ENCODE data around the gene SP4. TPM values are rescaled to one million over a fixed set of nuclear protein-coding genes. Genes with fewer than 3 reads are reported as not detected.

SP4 gene
- total and polyA plus RNA-seq, 2 of the 4 experiments (the other 2 are of a cell fraction): 0.97 to 5.9 TPM

- WGBS, 2 experiments (ENCODE audit: extremely low coverage in 2 of 2, insufficient read length in 1 of 2): no CpG with 5 or more reads among the region's 4 CpGs
- ChIA-PET POLR2A (ENCODE audit: unreplicated experiment) (no interaction called here), CTCF (no interaction called here)
- H3K9me3 ChIP-seq (ENCODE audit: control insufficient read depth, insufficient read depth, low read length): no peaks in the 10 kb centered on the region
- no peak overlapping the region for H4K8ac ChIP-seq (ENCODE audit: low read depth in 2 of 2, low read length in 2 of 2)
- no peak overlapping the region for H3K9ac ChIP-seq (ENCODE audit: low read depth, low read length)
- no peak overlapping the region for H2BK5ac ChIP-seq (ENCODE audit: low read depth, low read length, poor library complexity, severe bottlenecking)
- H3K27ac ChIP-seq (ENCODE audit: insufficient read depth, low read length): no peak overlapping the region
- H2BK120ac ChIP-seq (ENCODE audit: low read depth, low read length): no peak overlapping the region
- dilution Hi-C loops (cut with HindIII; ENCODE audit: low sequenced_read_pairs, unreplicated experiment) (no loop called here), in situ Hi-C loops (cut with MboI; ENCODE audit: low sequenced_read_pairs) (no loop called here), intact Hi-C loops (cut with micrococcal nuclease) (no loop called here)
- no peak overlapping the region for H3K23ac ChIP-seq (ENCODE audit: low read depth, low read length)
- H3K79me1 ChIP-seq (ENCODE audit: low read depth in 1 of 2, low read length in 2 of 2): no peaks in the 10 kb centered on the region
- no peaks in the 10 kb centered on the region for H3K36me3 ChIP-seq (ENCODE audit: control insufficient read depth, insufficient read depth, low read length)
- H3K4ac ChIP-seq (ENCODE audit: low read depth, low read length): no peak overlapping the region
- H4K5ac ChIP-seq (ENCODE audit: low read depth, low read length): no peak overlapping the region
- DNase-seq (no peak), ATAC-seq (ENCODE audit: low read depth) (no peak)
- no peak overlapping the region for H2AK9ac ChIP-seq (replicated peaks; ENCODE audit: low read depth, low read length, poor library complexity)
- no peak overlapping the region for H3K4me2 ChIP-seq (ENCODE audit: low read depth, low read length)
- no peaks in the 10 kb centered on the region for H3K27me3 ChIP-seq (ENCODE audit: control insufficient read depth, insufficient read depth, low read length)
- H4K91ac ChIP-seq (ENCODE audit: insufficient read depth, low read depth, low read length): no peak overlapping the region
- H4K20me1 ChIP-seq (ENCODE audit: insufficient read depth, low read length): no peaks in the 10 kb centered on the region
- TF ChIP-seq CHD1 (IDR thresholded peaks at IDR 0.05; ENCODE audit: low read depth, low read length) (no peak), RCOR1 (IDR thresholded peaks at IDR 0.05; ENCODE audit: insufficient replicate concordance, low read length) (no peak), MAFK (IDR thresholded peaks at IDR 0.05; ENCODE audit: low read depth, low read length) (no peak), FOS (IDR thresholded peaks at IDR 0.05; ENCODE audit: low read depth, low read length) (no peak), CEBPB (IDR thresholded peaks at IDR 0.05; ENCODE audit: low read depth, low read length) (no peak), ELK1 (IDR thresholded peaks at IDR 0.05; ENCODE audit: borderline replicate concordance, low read depth, low read length) (no peak), MAZ (IDR thresholded peaks at IDR 0.05; ENCODE audit: borderline replicate concordance, low read depth, low read length) (no peak), NFE2L2 (IDR thresholded peaks at IDR 0.05; ENCODE audit: low read depth, low read length) (no peak), RAD21 (IDR thresholded peaks at IDR 0.05; ENCODE audit: low read length) (no peak), RFX5 (IDR thresholded peaks at IDR 0.05; ENCODE audit: low read depth, low read length) (no peak), CTCF (conservative IDR thresholded peaks at IDR 0.05; ENCODE audit: low read depth, low read length) (no peak), POLR2A (IDR thresholded peaks at IDR 0.05; ENCODE audit: low read depth, low read length) (no peak), BHLHE40 (IDR thresholded peaks at IDR 0.05; ENCODE audit: low read depth, low read length) (no peak), SMC3 (IDR thresholded peaks at IDR 0.05; ENCODE audit: low read depth, low read length) (no peak), MXI1 (IDR thresholded peaks at IDR 0.05; ENCODE audit: borderline replicate concordance, low read depth, low read length) (no peak), USF2 (IDR thresholded peaks at IDR 0.05; ENCODE audit: low read depth, low read length) (no peak)
- no peak overlapping the region for H3K4me3 ChIP-seq (ENCODE audit: insufficient read depth, low read depth, low read length)
- no peaks in the 10 kb centered on the region for H3K4me1 ChIP-seq (ENCODE audit: control insufficient read depth, insufficient read depth, low read length)
- no peak overlapping the region for H2AFZ ChIP-seq (replicated peaks; ENCODE audit: low read length, poor library complexity)
- no peak overlapping the region for H3K56ac ChIP-seq (ENCODE audit: extremely low read depth, insufficient read depth, low read length)
- H2BK20ac ChIP-seq (ENCODE audit: low read depth, low read length): no peak overlapping the region
- no peak overlapping the region for H3K14ac ChIP-seq (replicated peaks; ENCODE audit: low read depth, low read length)
- no peaks in the 10 kb centered on the region for H3K9me1 ChIP-seq (ENCODE audit: insufficient read depth, low read length)
- H2BK15ac ChIP-seq (ENCODE audit: low read depth, low read length): no peak overlapping the region
- no peak overlapping the region for H3K18ac ChIP-seq (ENCODE audit: low read depth, low read length)
- no peak overlapping the region for H2AK5ac ChIP-seq (ENCODE audit: low read depth, low read length)
- BruUV-seq (replicated peaks): no TSS peak
Observed at GRCh38 chr7:21463524-21463923, 35.6 kb downstream of the SP4 start.
